SK-N-SH (cell line): ENCODE measurements around the gene IL36G.

ENCODE experiments used
- CTCF ChIP-seq: fragments of 200-600 bp; sonication (generic); IDR thresholded peaks from 2 replicates; pipeline ENCODE4 v1.6.1; 2017; ENCODE audit warnings: antibody characterized with exemption, mild to moderate bottlenecking, moderate library complexity
- ELF1 ChIP-seq: IDR thresholded peaks from 2 replicates; pipeline ENCODE4 v1.4.0; 2012
- EZH2phosphoT487 ChIP-seq: fragments of 200-600 bp; sonication (generic); IDR thresholded peaks from 2 replicates; pipeline ENCODE4 v1.6.1; 2017; ENCODE audit warnings: low read depth, mixed run types, mild to moderate bottlenecking, antibody characterized with exemption, moderate library complexity, borderline replicate concordance
- MXI1 ChIP-seq: IDR thresholded peaks from 2 replicates; pipeline ENCODE4 v1.6.1; 2012; ENCODE audit warnings: mild to moderate bottlenecking, low read depth, low read length, improper control_type of control experiment
- REST ChIP-seq: IDR thresholded peaks from 2 replicates; pipeline ENCODE4 v1.6.1; 2012; ENCODE audit warnings: mild to moderate bottlenecking, low read depth, low read length, moderate library complexity
- YY1 ChIP-seq: IDR thresholded peaks from 2 replicates; pipeline ENCODE4 v1.4.0; 2012; ENCODE audit warnings: low read depth, mild to moderate bottlenecking
- TF ChIP-seq, protein P1 (sequence below): IDR thresholded peaks from 2 replicates; pipeline ENCODE4 v1.4.0; 2012; ENCODE audit warnings: low read depth

- no peak for TF ChIP-seq ELF1
- TF ChIP-seq YY1 = no peak
- no peak for TF ChIP-seq MXI1
- no peak for TF ChIP-seq CTCF
- TF ChIP-seq, protein P1, sequence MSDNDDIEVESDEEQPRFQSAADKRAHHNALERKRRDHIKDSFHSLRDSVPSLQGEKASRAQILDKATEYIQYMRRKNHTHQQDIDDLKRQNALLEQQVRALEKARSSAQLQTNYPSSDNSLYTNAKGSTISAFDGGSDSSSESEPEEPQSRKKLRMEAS = no peak
- TF ChIP-seq REST = no peak
- no peak for TF ChIP-seq EZH2phosphoT487
Observed at GRCh38 chr2:113021312-113021711, 43.5 kb downstream of the IL36G start.
